Kidney (tissue), 14 donors: ENCODE results near the gene SMYD3. TPM values are rescaled to one million over a fixed set of nuclear protein-coding genes. Genes with fewer than 3 reads are reported as not detected.

Experiments
- DNase-seq, 5 donors: peaks; one replicate each; pipeline ENCODE4 v3.0.0-alpha.2; 2013 to 2020
- FAIRE-seq: peaks from 2 replicates; lab custom pipeline; 2012; peaks lifted over from hg19 to GRCh38; lab: Jason Lieb, UNC
- H3K27ac ChIP-seq, 2 donors: one replicate each; pipeline ENCODE4 v1.7.0; 2013; ENCODE audit warnings: low read depth in 2 of 2, low read length in 2 of 2, inconsistent platforms in 1 of 2
- H3K27me3 ChIP-seq: one replicate; pipeline ENCODE4 v1.7.1; 2013; ENCODE audit warnings: low read length, inconsistent platforms; ENCODE audit not compliant: control insufficient read depth, insufficient read depth
- H3K36me3 ChIP-seq, 3 donors: one replicate each; pipeline versions ENCODE4 v1.7.0 to v1.7.1; 2013; ENCODE audit warnings: low read length in 3 of 3, control low read depth in 1 of 3, inconsistent platforms in 1 of 3; ENCODE audit not compliant: insufficient read depth in 3 of 3, control insufficient read depth in 2 of 3
- H3K4me1 ChIP-seq, 3 donors: one replicate each; pipeline versions ENCODE4 v1.7.0 to v1.7.1; 2013; ENCODE audit warnings: low read length in 3 of 3, inconsistent platforms in 1 of 3, low read depth in 1 of 3; ENCODE audit not compliant: control insufficient read depth in 2 of 3, insufficient read depth in 2 of 3
- H3K4me3 ChIP-seq, 3 donors: one replicate each; pipeline versions ENCODE4 v1.7.0 to v1.8.1; 2013; ENCODE audit warnings: low read length in 3 of 3, control low read depth in 1 of 3, inconsistent platforms in 1 of 3
- H3K9ac ChIP-seq, 3 donors: one replicate each; pipeline versions ENCODE4 v1.7.0 to v1.7.1; 2013; ENCODE audit warnings: low read length in 3 of 3, control low read depth in 1 of 3, inconsistent platforms in 1 of 3
- H3K9me3 ChIP-seq, 3 donors: one replicate each; pipeline versions ENCODE4 v1.7.0 to v1.7.1; 2013; ENCODE audit warnings: low read length in 3 of 3, control low read depth in 1 of 3, inconsistent platforms in 1 of 3; ENCODE audit not compliant: control insufficient read depth in 2 of 3, insufficient read depth in 1 of 3
- intact Hi-C: fragments of 100-400 bp; cut with DNase I; formaldehyde crosslinking; loops from one replicate; pipeline ENCODE4 v1.11.1; 2022
- polyA plus RNA-seq: library from polyadenylated mRNA; stranded (reverse); fragments of 350-450 nt; fragmentation: Illumina TruSeq; extraction: RNeasy Lipid Tissue Mini Kit (QIAGEN cat#74804); gene quantifications from one replicate; pipeline ENCODE4 v1.2.3, GENCODE V29; 2014; ENCODE audit warnings: low read depth, low replicate concordance; ENCODE audit not compliant: insufficient read depth
- total RNA-seq: library from RNA; stranded (reverse); fragmentation: NEBNext Ultra II Directional; extraction: Animal tissue kit (Norgen Biotek cat#: 25700); gene quantifications from one replicate; pipeline ENCODE4 v1.2.1, GENCODE V29; 2021
- TF ChIP-seq, protein P1 (sequence below): IDR thresholded peaks from 3 replicates; pipeline ENCODE4 v1.5.1; 2012; ENCODE audit warnings: mild to moderate bottlenecking, moderate library complexity, borderline replicate concordance; ENCODE audit not compliant: insufficient read depth; ENCODE audit errors: extremely low read depth
- donor health status: control.
- donor health status: control.
- donor health status: control.
- donor health status: control.
- donor health status: control.
- donor health status: DM: yes; HTN: yes; CAD: no.
- donor health status: Normal renal cell carcinoma (clear cell type).

SMYD3 gene
- total and polyA plus RNA-seq, 2 donors from 2014 or later: 23.3 to 23.9 TPM

DNA sequence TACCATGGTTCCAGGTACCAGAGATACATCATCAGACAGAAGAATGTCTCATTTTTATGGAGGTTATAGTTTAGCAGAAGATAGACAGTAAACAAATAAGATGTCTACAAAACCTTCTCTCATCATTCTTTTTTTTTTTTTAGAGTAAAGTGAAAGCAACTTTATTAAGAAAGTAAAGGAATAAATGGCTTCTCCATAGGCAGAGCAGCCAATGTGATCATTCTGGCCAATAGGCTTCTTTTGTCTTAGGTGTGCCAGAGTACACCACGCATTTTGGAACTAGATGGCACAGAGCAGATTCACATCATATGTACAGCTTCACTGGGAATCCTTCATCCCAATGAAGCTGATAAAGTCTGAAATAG lies 428.2 kb downstream of the SMYD3 start:
- H3K27ac ChIP-seq: no peak overlapping the region
- no peaks in the 10 kb centered on the region for H3K27me3 ChIP-seq
- H3K9me3 ChIP-seq: peaks cover 0 to 5% (median 0%) of the 10 kb centered on the region in 3 donors
- DNase-seq: no peak
- no peaks in the 10 kb centered on the region for H3K4me1 ChIP-seq
- no peak overlapping the region for H3K4me3 ChIP-seq
- FAIRE-seq: no peak
- no peak overlapping the region for H3K9ac ChIP-seq
- H3K36me3 ChIP-seq: no peaks in the 10 kb centered on the region
- TF ChIP-seq, protein P1, sequence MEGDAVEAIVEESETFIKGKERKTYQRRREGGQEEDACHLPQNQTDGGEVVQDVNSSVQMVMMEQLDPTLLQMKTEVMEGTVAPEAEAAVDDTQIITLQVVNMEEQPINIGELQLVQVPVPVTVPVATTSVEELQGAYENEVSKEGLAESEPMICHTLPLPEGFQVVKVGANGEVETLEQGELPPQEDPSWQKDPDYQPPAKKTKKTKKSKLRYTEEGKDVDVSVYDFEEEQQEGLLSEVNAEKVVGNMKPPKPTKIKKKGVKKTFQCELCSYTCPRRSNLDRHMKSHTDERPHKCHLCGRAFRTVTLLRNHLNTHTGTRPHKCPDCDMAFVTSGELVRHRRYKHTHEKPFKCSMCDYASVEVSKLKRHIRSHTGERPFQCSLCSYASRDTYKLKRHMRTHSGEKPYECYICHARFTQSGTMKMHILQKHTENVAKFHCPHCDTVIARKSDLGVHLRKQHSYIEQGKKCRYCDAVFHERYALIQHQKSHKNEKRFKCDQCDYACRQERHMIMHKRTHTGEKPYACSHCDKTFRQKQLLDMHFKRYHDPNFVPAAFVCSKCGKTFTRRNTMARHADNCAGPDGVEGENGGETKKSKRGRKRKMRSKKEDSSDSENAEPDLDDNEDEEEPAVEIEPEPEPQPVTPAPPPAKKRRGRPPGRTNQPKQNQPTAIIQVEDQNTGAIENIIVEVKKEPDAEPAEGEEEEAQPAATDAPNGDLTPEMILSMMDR: no peak
- intact Hi-C loops: no loop called here

DNA sequence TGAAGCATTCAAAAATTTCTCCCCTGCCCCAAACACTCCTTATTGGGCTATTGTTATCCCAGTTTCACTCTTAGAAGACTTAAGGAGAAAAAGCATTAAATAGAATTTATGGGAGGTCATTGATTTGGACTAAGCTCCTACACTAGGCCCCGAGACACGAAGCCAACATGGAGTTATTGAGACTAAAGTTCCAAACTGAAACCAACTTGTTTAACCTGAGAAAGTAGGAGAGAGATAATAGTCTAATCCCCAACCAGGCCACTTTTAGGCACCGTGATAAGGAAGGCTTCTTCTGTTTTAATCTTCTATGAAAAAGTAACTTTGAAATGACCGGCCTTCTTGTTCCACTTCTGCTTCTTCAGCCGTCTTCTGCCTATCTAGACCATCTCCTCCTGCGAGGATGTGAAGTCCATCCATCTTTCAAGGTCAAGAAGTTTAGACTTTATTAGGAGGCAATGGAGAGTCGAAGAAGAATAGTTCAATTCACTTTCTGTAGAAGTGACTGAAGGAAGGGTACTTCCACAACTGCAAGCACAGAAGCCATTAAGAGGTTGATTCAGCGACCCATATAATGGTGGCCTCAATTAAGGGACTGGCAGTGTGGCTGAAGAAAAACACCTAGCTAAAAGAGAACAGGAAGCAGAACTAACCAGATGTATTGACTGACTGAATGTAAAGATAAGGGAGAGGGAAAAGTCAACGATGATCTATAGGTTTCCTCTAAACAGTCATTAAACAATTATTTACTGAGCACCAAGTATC lies 428.8 kb downstream of the SMYD3 start:
- Histone ChIP-seq H3K4me1 (no peaks in the 10 kb centered on the region), H3K9me3 (peaks cover 0 to 5% (median 0%) of the 10 kb centered on the region in 3 donors), H3K36me3 (no peaks in the 10 kb centered on the region), H3K27ac (no peak overlapping the region), H3K9ac (no peak overlapping the region), H3K27me3 (no peaks in the 10 kb centered on the region), H3K4me3 (no peak overlapping the region)
- DNase-seq (peak in 1 of 5 donors; percentile 21), FAIRE-seq (no peak)
- intact Hi-C loops: no loop called here
- TF ChIP-seq, protein P1: no peak

- no peaks in the 10 kb centered on the region for H3K4me1 ChIP-seq
- FAIRE-seq: no peak
- DNase-seq: no peak
- no peak overlapping the region for H3K4me3 ChIP-seq
- H3K9me3 ChIP-seq: peaks cover 0 to 4% (median 0%) of the 10 kb centered on the region in 3 donors
- H3K27ac ChIP-seq: no peak overlapping the region
- no peaks in the 10 kb centered on the region for H3K36me3 ChIP-seq
- no peak overlapping the region for H3K9ac ChIP-seq
- TF ChIP-seq, protein P1: no peak
- intact Hi-C loops: no loop called here
- no peaks in the 10 kb centered on the region for H3K27me3 ChIP-seq
These were observed 429.6 kb downstream of the SMYD3 start for GRCh38 chr1:246077476-246077875.
